AG20443 (cell line): ENCODE data around the gene AQP9.

Source experiments
- DNase-seq: peaks from one replicate; pipeline ENCODE4 v3.0.0; 2012; ENCODE audit warnings: low spot score, mixed read lengths

The AQP9 gene

GRCh38 chr15:58227706-58228543, 89.7 kb downstream of the AQP9 start:
- DNase-seq: peak; percentile 74

DNA sequence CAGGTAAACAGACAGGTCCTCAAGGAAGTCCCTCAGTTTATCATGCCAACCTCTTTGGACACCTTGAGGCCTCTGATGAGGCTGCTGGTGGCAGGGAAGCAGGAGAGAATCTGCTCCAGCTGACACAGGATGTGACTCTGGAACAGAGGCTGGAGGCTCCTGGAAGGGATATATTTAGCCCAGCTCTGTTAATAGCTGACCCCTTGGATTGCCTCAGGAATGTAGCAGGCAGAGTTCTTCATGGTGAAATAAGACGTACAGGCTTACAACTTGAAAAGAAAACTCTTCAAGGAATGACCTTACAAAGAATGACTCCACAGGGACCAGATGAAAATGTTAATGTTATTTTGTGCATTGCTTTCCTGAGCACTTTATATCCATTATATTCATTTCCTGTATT, 90.5 kb downstream of the AQP9 start:
- DNase-seq: peak; percentile 63

DNA sequence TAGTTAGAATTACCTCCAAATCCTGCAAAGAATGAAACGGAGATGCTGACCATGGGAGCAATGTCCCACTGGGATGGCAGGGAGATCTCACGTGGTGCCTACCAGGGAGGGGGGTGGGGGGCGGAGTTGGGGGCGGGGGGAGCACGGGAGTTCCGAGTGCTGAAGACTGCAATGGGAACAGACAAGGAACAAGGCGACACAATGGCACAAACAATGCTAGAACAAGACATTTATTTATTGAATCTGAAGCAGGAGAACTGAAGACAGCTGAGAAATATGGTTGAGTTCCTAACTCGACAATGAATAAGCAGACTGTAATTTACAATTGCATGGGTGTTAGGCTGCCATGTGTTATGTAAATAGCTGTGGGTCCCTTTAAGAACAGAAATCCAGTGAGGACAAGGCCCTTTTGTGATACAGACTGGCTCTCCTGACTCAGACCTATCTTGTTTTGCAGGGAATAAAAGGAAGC, 91.2 kb downstream of the AQP9 start:
- no peak for DNase-seq

GRCh38 chr15:58232281-58233065, 94.3 kb downstream of the AQP9 start:
- no peak for DNase-seq

- DNase-seq: no peak
Measured at GRCh38 chr15:58233341-58233740, 95.2 kb downstream of the AQP9 start.
